ENCODE data around the gene NR2F1-AS1. TPM values are rescaled to one million over a fixed set of nuclear protein-coding genes. Genes with fewer than 3 reads are reported as not detected.

NR2F1-AS1 gene
- total RNA-seq, 1 donor from 2014 or later, result 19.0 TPM

DNA sequence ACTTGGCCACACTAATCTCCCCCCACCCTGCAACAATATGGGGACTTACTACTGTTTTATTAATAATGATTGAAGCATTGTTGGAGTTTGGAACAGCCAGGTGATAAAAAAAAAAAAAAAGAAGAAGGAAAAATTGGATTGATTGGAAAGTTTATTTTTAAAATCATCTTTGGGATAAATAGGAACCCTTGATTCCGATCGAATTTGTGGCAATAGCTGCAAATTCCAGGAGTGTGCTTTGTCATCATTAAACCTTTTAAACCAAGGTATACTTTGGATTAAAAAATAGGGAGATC lies 1.1 kb upstream of the NR2F1-AS1 start:
- DNase-seq (ENCODE audit: extremely low spot score, unreplicated experiment), result no peak
- H3K9me3 Mint-ChIP-seq, result no peaks in the 10 kb centered on the region
- no peak for TF ChIP-seq CTCF (conservative IDR thresholded peaks at IDR 0.05)
- H3K36me3 Mint-ChIP-seq, result peaks cover 8% of the 10 kb centered on the region
- H3K27me3 Mint-ChIP-seq, result peaks cover 45% of the 10 kb centered on the region
- peaks cover 13% of the 10 kb centered on the region for H3K4me1 Mint-ChIP-seq (ENCODE audit: unreplicated experiment)
- no peak overlapping the region for H3K4me3 Mint-ChIP-seq
- H3K27ac Mint-ChIP-seq, result no peak overlapping the region

DNA sequence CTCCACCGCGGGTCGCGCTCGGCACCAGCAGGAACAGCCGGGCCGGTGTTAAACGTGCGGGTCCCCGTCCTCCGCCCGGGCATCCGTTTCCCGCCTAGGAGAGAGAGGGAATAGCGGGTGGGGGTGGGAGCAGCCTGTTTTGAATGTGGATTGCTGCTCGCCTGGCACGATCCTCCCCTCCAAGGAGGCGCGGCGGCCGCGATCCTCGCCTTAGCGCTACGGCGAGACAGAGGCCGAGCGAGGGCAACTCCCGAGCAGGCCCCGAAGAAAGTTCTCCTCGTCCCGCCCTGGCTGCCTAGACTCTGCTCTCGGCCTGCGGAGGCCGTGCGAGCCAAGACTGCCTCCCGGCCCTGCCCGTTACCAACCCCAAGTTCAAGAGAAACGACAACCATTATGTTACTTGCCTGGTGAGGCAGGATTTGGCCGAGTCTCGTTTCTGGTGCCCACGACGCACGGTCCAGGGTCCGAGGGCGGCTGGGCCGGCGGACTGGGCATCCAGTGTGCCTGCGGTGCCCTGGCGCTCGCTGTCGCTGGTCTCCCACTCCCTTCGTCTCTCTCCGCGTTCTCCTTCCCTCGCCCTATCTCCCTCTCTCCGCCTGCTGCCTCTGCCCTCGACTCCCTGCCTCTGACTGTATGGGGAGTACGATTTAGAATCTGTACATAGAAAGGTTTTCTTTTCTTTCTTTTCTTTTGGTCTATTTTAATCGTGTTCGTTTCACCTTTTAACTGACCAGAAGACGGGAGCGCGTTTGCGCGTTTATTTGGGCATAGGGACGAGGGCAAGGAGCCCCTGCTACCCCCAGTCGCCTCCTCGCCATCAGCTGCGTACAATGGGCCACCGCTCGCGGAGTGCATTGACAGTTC lies 724 bp downstream of the NR2F1-AS1 start:
- DNase-seq (ENCODE audit: extremely low spot score, unreplicated experiment), result peak; percentile 76
- H3K9me3 Mint-ChIP-seq, result no peaks in the 10 kb centered on the region
- H3K4me1 Mint-ChIP-seq (ENCODE audit: unreplicated experiment), result peaks cover 23% of the 10 kb centered on the region
- peaks cover 45% of the 10 kb centered on the region for H3K27me3 Mint-ChIP-seq
- H3K36me3 Mint-ChIP-seq, result no peaks in the 10 kb centered on the region
- no peak overlapping the region for H3K4me3 Mint-ChIP-seq
- H3K27ac Mint-ChIP-seq, result peak overlapping the region; percentile 17
- no peak for TF ChIP-seq CTCF (conservative IDR thresholded peaks at IDR 0.05)

GRCh38 chr5:93579692-93580062 lies 1.3 kb downstream of the NR2F1-AS1 start:
- no peak overlapping the region for H3K4me3 Mint-ChIP-seq
- peaks cover 52% of the 10 kb centered on the region for H3K27me3 Mint-ChIP-seq
- no peak for TF ChIP-seq CTCF (conservative IDR thresholded peaks at IDR 0.05)
- peak; percentile 74 for DNase-seq (ENCODE audit: extremely low spot score, unreplicated experiment)
- H3K9me3 Mint-ChIP-seq, result no peaks in the 10 kb centered on the region
- H3K27ac Mint-ChIP-seq, result no peak overlapping the region
- H3K4me1 Mint-ChIP-seq (ENCODE audit: unreplicated experiment), result peaks cover 30% of the 10 kb centered on the region
- H3K36me3 Mint-ChIP-seq, result no peaks in the 10 kb centered on the region

GRCh38 chr5:93578813-93579691 lies 2.0 kb downstream of the NR2F1-AS1 start:
- Mint-ChIP-seq H3K4me3 (peak overlapping the region; percentile 82), H3K27me3 (peaks cover 58% of the 10 kb centered on the region), H3K36me3 (no peaks in the 10 kb centered on the region), H3K9me3 (no peaks in the 10 kb centered on the region), H3K4me1 (ENCODE audit: unreplicated experiment) (peaks cover 36% of the 10 kb centered on the region), H3K27ac (peak overlapping the region; percentile 41)
- no peak for TF ChIP-seq CTCF (conservative IDR thresholded peaks at IDR 0.05)
- no peak for DNase-seq (ENCODE audit: extremely low spot score, unreplicated experiment)

GRCh38 chr5:93577854-93578812 lies 2.9 kb downstream of the NR2F1-AS1 start:
- no peak for TF ChIP-seq CTCF (conservative IDR thresholded peaks at IDR 0.05)
- Mint-ChIP-seq H3K27ac (peak overlapping the region; percentile 41), H3K4me1 (ENCODE audit: unreplicated experiment) (peaks cover 44% of the 10 kb centered on the region), H3K27me3 (peaks cover 67% of the 10 kb centered on the region), H3K9me3 (no peaks in the 10 kb centered on the region), H3K36me3 (no peaks in the 10 kb centered on the region), H3K4me3 (peak overlapping the region; percentile 82)
- DNase-seq (ENCODE audit: extremely low spot score, unreplicated experiment), result no peak

All from type B pancreatic cell (in vitro differentiated cells).